ENCODE results near the gene IQSEC3. TPM values are rescaled to one million over a fixed set of nuclear protein-coding genes. Genes with fewer than 3 reads are reported as not detected.
"Not testable (repeated sequence)": the region's sequence is repeated elsewhere in the genome, so short reads cannot be mapped to it uniquely, and the experiment has no call there.

IQSEC3 gene
- total RNA-seq, 1 donor from 2014 or later: 1.3 TPM

DNA sequence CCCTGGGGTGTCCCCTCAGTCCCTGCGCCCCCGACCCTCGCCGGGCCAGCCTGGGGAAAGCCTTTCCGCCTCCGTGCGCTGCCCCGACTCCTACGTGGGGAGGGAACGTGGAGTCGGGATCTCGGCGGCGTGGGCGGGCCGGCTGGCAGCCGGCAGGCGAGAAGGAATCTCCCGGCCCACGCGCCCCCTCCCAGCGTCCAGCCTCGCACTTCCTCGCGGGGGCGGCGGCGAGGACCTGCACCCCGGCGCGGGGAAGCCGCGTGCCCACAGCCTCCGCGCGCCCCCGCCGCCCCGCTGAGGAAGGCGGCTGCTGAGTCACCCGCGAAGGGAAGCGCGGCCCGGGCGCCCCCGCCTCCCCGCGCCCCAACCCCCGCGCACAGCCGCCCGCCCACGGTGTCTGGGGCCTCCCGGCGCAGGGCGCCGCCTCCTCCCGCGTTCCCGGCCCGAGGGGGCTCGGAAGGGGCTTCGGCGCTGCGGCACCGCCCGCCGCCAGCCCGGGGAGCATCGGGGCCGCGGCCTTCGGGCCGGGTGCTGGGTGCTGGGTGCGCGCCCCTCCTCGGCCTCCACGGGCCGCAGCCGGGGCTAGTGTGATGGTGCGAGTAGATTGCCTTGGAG is 11.3 kb downstream of the IQSEC3 start:
- not testable (repeated sequence) for DNase-seq (ENCODE audit: low read depth); H3K4me3 ChIP-seq (ENCODE audit: low read depth, low read length)

- H3K4me3 ChIP-seq (ENCODE audit: low read depth, low read length): no peak overlapping the region
- no peak for DNase-seq (ENCODE audit: low read depth)
- TF ChIP-seq, protein P1, sequence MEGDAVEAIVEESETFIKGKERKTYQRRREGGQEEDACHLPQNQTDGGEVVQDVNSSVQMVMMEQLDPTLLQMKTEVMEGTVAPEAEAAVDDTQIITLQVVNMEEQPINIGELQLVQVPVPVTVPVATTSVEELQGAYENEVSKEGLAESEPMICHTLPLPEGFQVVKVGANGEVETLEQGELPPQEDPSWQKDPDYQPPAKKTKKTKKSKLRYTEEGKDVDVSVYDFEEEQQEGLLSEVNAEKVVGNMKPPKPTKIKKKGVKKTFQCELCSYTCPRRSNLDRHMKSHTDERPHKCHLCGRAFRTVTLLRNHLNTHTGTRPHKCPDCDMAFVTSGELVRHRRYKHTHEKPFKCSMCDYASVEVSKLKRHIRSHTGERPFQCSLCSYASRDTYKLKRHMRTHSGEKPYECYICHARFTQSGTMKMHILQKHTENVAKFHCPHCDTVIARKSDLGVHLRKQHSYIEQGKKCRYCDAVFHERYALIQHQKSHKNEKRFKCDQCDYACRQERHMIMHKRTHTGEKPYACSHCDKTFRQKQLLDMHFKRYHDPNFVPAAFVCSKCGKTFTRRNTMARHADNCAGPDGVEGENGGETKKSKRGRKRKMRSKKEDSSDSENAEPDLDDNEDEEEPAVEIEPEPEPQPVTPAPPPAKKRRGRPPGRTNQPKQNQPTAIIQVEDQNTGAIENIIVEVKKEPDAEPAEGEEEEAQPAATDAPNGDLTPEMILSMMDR (conservative IDR thresholded peaks at IDR 0.05; ENCODE audit: low read depth, low read length): no peak
These were observed 12.4 kb downstream of the IQSEC3 start for GRCh38 chr12:78981-79380.

DNA sequence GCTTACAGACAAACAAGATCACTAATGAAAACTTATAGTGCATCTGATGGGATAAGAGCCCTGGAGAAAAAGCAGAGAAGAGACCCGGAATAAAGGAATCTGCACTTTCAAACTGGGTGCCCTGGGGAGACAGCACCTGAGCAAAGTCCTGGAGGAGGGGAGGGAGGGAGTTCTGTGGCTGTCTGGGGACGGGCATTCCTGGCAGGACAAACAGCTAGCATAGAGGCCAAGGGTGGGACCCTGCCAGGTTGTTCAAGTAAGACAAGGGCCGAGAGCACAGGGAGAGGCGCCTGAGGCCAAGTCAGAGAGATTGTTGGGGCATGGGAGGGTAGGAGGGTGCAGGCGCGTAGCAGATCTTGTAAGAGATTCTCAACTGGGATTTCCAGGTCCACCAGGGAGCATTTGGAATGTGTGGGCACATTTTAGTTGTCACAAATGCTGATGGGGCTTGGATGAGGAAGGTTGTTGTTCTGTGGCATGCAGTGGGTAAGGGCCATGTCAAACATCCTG is 14.2 kb downstream of the IQSEC3 start:
- TF ChIP-seq, protein P1 (conservative IDR thresholded peaks at IDR 0.05; ENCODE audit: low read depth, low read length): no peak
- H3K4me3 ChIP-seq (ENCODE audit: low read depth, low read length): no peak overlapping the region
- no peak for DNase-seq (ENCODE audit: low read depth)

GRCh38 chr12:82740-83139 is 16.2 kb downstream of the IQSEC3 start:
- H3K4me3 ChIP-seq (ENCODE audit: low read depth, low read length): no peak overlapping the region
- no peak for DNase-seq (ENCODE audit: low read depth)
- TF ChIP-seq, protein P1 (conservative IDR thresholded peaks at IDR 0.05; ENCODE audit: low read depth, low read length): no peak

DNA sequence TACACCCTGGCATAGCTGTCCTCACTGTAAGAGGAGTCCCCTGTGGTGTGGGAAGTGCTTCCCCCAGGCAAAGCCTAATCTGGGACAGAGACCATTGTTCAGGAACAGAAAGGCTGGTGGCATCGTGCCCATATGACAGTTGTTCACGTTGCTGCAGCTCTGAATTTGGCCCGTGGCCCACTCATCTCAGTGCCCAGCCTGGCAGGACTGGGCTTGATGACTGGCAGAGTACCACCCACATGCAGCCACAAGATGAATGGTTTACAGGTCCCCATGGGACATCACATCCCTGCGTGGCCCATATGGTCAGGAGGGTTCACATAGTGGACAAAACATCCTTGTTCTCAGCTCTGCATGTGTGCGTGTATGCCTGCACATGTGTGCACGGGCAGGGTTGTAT is 17.5 kb downstream of the IQSEC3 start:
- TF ChIP-seq, protein P1 (conservative IDR thresholded peaks at IDR 0.05; ENCODE audit: low read depth, low read length): no peak
- DNase-seq (ENCODE audit: low read depth): no peak
- no peak overlapping the region for H3K4me3 ChIP-seq (ENCODE audit: low read depth, low read length)

DNA sequence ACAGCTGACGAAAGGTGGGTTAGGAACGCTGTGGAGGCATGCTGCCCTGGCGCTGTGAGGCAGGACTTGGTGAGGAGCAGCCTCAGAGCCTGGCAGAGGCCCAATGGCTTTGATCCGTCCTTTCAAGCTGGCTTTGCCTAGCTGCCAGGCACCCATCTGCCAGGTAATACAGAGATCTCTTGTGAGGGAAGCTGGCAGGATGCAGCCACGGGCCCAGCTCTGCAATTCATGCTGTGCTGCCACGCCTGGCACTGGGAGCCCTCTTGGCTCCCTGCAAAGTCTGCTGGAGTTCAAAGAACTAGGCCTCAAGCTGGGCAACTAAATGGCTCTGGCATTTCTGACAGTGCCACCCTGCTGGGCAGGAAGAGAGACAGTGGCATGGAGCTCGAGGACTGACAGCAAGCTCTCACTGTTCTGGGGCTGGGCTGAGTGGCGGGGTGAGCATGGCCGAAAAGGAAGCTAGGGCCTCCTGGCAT is 18.7 kb downstream of the IQSEC3 start:
- TF ChIP-seq, protein P1 (conservative IDR thresholded peaks at IDR 0.05; ENCODE audit: low read depth, low read length): no peak
- no peak overlapping the region for H3K4me3 ChIP-seq (ENCODE audit: low read depth, low read length)
- no peak for DNase-seq (ENCODE audit: low read depth)

- TF ChIP-seq, protein P1 (conservative IDR thresholded peaks at IDR 0.05; ENCODE audit: low read depth, low read length): no peak
- no peak overlapping the region for H3K4me3 ChIP-seq (ENCODE audit: low read depth, low read length)
- DNase-seq (ENCODE audit: low read depth): no peak
These were observed 20.7 kb downstream of the IQSEC3 start for GRCh38 chr12:87315-87714.

All from epithelial cell of proximal tubule (primary cell).